ENCODE measurements around the gene PGLYRP1.

The PGLYRP1 gene

DNA sequence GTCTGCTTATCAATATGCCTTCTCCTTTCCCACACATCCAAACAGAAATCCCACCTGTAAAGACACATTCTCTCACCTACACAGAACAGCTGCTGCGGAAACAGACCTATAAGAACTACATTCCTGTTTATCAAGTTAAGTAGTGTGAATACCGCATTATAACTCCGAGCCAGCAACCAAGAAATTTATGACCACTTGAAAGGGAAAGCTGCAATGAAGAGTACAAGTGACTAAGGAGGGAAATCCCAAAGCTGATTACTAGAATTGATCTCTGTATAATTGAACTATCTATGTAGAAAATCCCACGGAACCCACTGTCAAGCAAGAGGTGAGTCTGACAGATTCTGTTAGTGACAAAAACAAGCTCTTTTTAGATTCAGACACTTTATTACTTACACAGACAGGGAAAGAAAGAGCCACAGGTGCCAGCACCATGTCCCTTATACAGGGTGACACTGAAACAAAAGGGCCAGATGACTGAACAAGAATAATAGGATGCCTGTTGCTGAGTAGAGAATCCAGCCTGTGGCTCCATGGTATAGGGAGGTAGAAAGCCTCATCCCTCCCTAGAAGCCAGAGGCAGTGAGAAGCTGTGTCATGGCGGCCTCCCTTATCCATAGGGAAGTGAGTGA lies 19.5 kb upstream of the PGLYRP1 start:
- Histone ChIP-seq H3K4me1 (no peaks in the 10 kb centered on the region), H3K27me3 (ENCODE audit: low read depth) (peaks cover 12% of the 10 kb centered on the region), H3K36me3 (replicated peaks) (no peaks in the 10 kb centered on the region), H3K4me3 (no peak overlapping the region), H3K9me3 (no peaks in the 10 kb centered on the region)
- in situ Hi-C loops (cut with MboI; ENCODE audit: low sequenced_read_pairs) = no loop called here
- DNase-seq (ENCODE audit: low spot score in 2 of 2) = no peak

DNA sequence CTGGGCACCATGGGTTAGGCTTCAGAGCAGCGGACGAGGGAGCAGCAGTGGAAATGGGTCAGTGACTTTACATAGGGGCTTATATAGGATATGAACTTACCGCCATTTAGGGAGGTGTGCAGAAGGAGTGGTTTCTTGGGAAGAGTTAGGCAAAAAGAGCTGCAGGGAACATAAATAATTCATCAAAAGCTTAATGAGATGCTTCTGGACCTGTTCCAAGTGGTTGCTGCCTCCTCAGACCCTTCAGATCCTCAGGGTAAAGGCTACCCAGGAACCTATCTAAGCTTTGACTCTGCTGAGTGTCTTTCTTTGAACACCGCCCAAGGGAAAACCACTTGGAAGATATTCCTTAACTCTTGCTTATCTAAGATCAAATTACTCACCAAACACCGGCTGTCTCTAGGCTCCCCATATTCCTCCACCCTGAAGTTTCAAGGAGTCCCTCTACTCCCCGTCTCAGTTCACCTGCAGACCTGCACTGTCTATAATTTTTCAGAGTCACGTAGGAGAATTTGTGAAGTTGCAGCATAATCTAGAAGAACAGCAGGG lies 18.2 kb upstream of the PGLYRP1 start, which contains the start of gene IGFL4:
Gene IGFL4 (minus strand): TSS at position 51 of the 549 bp plus-strand sequence. CDS start 40 bp downstream, at position 11.
- in situ Hi-C loops (cut with MboI; ENCODE audit: low sequenced_read_pairs) = no loop called here
- Histone ChIP-seq H3K9me3 (no peaks in the 10 kb centered on the region), H3K27me3 (ENCODE audit: low read depth) (peaks cover 5% of the 10 kb centered on the region; the same call in 1 of the 2 replicates), H3K4me1 (no peaks in the 10 kb centered on the region), H3K36me3 (replicated peaks) (no peaks in the 10 kb centered on the region), H3K4me3 (no peak within 1 kb of the TSS)
- DNase-seq (ENCODE audit: low spot score in 2 of 2) = no peak

DNA sequence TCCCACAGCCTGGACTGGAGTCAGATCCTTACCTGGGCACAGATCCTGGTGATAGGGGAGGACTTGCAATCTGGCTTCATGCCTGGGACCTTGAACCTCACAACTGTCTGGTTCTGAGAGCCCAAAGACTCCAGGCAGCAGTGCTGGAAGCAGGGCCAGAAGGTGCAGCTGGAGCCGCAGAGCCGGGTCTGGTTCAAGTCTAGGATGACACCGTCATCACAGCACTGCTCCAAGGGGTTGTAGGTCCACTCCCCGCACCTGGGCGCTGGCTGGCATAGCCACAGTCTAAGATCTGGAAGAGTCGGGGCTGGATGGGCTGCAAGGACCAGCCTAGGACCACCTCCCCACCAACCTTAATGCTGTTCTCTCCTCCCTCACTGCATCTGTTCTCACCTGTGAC lies 17.3 kb upstream of the PGLYRP1 start:
- in situ Hi-C loops (cut with MboI; ENCODE audit: low sequenced_read_pairs) = no loop called here

DNA sequence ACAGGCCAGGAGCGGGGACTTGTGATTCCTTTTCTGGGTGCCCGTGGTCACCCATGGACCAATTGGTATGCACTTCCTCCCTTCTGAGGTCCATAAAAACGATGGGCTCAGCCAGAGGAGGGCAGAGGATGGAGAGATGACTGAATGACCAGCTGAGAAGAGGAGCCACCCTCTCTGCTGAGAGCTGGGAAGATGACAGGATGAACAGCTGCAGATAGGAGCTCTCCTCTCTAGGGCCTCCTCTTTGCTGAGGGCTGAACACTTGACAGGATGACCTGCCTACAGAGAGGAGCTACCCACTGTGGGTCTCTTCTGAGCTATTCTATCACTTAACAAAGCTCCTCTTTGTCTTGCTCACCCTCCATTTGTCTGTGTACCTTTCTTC lies 13.9 kb upstream of the PGLYRP1 start:
- DNase-seq (ENCODE audit: low spot score in 2 of 2) = no peak
- Histone ChIP-seq H3K4me3 (no peak overlapping the region), H3K27me3 (ENCODE audit: low read depth) (0 out of 2 replicates have a peak, but pooled peaks cover 3% of the 10 kb centered on the region), H3K4me1 (no peaks in the 10 kb centered on the region), H3K9me3 (no peaks in the 10 kb centered on the region), H3K36me3 (replicated peaks) (no peaks in the 10 kb centered on the region)
- in situ Hi-C loops (cut with MboI; ENCODE audit: low sequenced_read_pairs) = no loop called here

More for the DNA sequence above, 17.3 kb upstream of the PGLYRP1 start:
- DNase-seq (ENCODE audit: low spot score in 2 of 2) = no peak
- Histone ChIP-seq H3K9me3 (no peaks in the 10 kb centered on the region), H3K4me1 (no peaks in the 10 kb centered on the region), H3K4me3 (no peak overlapping the region), H3K36me3 (replicated peaks) (no peaks in the 10 kb centered on the region), H3K27me3 (ENCODE audit: low read depth) (peaks cover 3% of the 10 kb centered on the region; the same call in 1 of the 2 replicates)

DNA sequence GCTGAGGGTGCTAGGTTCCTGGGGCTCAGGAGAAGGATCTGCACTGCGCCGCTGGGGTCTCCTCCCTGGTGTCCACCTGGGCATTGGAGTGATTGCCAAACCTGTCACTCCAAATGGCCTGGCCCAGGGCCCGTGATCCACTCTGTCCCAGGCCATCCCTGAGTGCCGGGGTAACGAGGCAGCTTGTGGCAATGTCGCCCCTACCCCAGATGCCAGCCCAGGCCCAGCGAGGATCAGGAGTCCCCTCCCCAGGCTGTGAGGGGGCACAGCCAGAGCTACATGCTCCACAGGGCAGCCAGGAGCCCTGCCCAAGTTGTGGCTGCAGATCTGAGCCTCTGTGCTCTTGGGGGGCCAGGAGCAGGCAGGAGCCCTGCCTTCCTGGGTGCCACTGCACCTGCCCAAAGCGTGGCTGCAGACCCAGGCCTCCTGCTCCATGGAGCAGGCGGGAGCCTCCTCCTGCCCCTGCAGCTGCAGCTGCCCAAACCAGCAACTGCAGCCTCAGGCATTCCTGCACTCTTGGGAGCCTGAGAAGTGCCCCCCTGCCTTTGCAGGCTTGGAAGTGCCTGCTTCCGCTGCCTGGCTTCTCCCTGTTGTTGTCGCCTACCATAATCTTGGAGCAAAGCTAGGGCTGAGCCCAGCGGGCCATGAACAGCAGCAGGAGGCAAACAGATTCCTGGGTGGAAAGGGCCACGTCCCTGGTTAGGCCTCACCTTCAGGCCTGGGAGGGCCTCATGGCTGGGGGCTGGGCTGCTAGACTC lies 13.3 kb upstream of the PGLYRP1 start:
- Histone ChIP-seq H3K9me3 (no peaks in the 10 kb centered on the region), H3K4me1 (no peaks in the 10 kb centered on the region), H3K27me3 (ENCODE audit: low read depth) (0 out of 2 replicates have a peak, but pooled peaks cover 3% of the 10 kb centered on the region), H3K36me3 (replicated peaks) (no peaks in the 10 kb centered on the region), H3K4me3 (no peak overlapping the region)
- in situ Hi-C loops (cut with MboI; ENCODE audit: low sequenced_read_pairs) = no loop called here
- no peak for DNase-seq (ENCODE audit: low spot score in 2 of 2)

DNA sequence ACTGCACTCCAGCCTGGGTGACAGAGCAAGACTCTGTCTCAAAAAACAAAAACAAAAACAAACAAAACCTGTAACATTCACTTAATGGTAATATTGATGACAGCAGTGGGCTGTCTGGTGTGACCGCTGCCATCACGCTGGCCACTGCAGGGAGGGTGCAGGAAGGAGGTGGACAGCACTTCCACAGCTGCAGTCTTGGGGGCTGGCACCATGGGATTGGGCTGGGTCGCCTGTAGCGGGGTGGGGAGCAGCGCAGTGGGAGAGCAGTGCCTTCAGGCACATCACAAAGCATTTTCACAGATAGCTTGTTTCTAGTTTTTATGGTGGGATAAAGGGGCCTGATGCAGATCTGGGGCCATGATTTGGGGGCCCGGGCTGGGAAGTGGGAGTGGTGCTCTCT lies 12.7 kb upstream of the PGLYRP1 start:
- Histone ChIP-seq H3K36me3 (replicated peaks) (no peaks in the 10 kb centered on the region), H3K4me1 (no peaks in the 10 kb centered on the region), H3K9me3 (no peaks in the 10 kb centered on the region), H3K27me3 (ENCODE audit: low read depth) (0 out of 2 replicates have a peak, but pooled peaks cover 3% of the 10 kb centered on the region), H3K4me3 (no peak overlapping the region)
- in situ Hi-C loops (cut with MboI; ENCODE audit: low sequenced_read_pairs) = no loop called here
- no peak for DNase-seq (ENCODE audit: low spot score in 2 of 2)

DNA sequence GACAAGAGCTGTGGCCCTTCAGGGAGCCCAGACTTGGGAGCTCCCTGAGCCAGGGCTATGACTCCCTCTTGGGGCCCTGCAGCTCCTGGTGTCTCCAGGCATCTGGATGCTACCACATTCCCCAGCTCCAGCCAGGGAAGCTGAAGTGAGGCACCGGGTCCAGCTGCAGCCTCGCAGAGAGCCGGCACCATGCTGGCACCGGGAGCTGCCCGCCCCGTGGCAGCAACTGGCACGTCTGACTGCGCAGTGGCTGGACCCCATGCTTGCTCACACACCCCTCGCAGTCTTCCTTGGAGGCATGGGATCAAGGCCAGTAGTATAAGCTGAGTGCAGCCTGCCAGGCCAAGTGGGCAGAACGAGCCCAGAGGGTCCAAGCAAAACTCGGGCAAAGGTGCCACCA lies 10.5 kb upstream of the PGLYRP1 start:
- DNase-seq (ENCODE audit: low spot score in 2 of 2) = no peak
- in situ Hi-C loops (cut with MboI; ENCODE audit: low sequenced_read_pairs) = no loop called here
- Histone ChIP-seq H3K36me3 (replicated peaks) (no peaks in the 10 kb centered on the region), H3K9me3 (no peaks in the 10 kb centered on the region), H3K4me1 (no peaks in the 10 kb centered on the region), H3K27me3 (ENCODE audit: low read depth) (no peaks in the 10 kb centered on the region), H3K4me3 (no peak overlapping the region)

DNA sequence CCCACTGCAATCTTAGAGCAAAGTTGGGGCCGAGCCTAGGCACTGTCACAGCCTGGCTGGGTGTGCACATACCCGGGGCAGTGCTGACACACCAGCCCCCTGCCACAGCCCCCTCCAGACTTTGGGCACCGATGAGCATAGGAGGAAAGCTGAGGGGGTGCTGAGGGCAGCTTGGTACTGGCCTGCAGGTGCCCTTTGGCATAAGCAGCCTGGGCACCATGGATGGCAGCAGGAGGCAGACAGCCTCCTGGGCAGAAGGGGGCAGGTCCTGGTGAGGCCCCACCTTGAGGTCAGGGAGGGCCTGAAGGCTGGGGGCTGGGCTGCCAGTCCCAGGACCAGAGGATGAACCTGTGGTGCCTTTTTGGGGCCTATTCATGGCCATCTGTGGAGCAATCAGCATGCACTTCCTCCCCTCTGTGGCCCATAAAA lies 9.8 kb upstream of the PGLYRP1 start:
- in situ Hi-C loops (cut with MboI; ENCODE audit: low sequenced_read_pairs) = no loop called here
- no peak for DNase-seq (ENCODE audit: low spot score in 2 of 2)
- Histone ChIP-seq H3K36me3 (replicated peaks) (no peaks in the 10 kb centered on the region), H3K4me3 (no peak overlapping the region), H3K4me1 (no peaks in the 10 kb centered on the region), H3K27me3 (ENCODE audit: low read depth) (no peaks in the 10 kb centered on the region), H3K9me3 (no peaks in the 10 kb centered on the region)

DNA sequence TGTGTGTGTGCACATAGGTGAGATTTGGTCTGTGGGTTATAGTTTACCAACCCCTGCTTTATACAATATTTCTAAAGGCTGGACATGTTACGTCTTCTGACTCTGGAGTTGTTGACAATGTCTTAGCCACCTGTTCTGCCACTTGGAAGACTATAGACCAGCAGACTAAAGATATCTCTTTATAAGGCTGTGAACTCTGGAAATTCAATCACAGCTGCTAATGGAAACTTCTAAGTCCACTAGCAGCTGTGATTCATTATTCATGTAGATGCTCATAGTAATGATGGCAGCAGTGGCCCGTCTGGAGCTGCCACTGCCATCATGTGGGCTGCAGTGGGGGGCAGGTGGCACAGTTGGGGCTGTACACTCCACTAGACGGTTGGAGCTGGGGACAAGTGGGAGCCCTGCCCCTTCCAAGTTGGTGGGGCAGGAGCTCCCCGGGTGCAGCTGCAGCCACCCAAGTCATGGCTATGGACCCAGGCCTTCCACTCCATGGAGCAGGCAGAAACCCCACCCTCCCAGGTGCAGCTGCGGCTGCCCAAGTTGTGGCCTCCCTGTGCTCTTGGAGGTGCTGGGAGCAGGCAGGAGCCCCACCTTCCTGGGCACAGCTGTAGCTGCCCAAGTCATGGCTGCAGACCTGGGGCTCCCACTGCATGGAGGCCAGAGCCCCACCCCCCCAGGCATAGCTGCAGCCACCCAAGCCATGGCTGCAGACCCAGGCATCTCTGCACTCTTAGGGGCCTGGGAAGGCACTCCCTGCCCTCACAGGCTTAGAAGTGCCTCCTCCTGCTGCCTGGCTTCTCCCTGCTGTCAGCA lies 9.1 kb upstream of the PGLYRP1 start:
- in situ Hi-C loops (cut with MboI; ENCODE audit: low sequenced_read_pairs) = no loop called here
- no peak overlapping the region for H3K4me3 ChIP-seq

DNA sequence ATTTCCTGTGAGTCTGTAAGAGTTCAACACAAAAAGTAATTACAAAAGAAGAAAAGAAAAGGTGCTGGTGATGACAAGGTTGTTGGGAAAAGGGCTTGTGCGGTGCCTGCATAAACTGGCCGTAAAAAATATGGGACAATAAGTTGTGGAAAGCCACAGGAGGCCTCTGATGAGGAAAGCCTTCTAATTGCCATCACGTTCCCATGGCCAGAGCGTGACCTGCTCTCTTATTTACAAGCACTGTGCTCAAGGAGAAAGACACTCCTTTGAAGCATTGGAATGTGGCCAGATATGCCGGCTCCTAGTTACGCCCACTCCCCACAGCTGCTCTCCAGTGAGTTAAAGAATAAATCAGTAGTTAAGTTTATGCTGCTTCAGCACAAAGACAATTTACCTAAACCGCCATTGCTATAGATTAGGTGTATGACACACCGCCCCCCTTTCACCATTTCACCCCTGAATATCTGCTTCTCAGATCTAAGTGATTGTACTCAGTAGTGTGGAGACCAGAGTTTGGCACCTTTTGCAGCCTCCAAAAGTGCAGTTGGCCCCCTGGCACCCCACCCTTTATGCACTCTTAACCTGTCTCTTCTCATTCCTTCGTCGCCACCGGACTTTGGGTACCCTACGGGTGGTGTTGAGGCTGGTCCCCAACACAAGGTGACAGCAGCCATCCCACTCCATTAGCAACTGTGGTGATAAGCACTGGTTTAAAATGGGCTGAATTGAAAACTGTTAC lies 8.1 kb upstream of the PGLYRP1 start:
- no peak overlapping the region for H3K4me3 ChIP-seq
- no peak for DNase-seq (ENCODE audit: low spot score in 2 of 2)
- in situ Hi-C loops (cut with MboI; ENCODE audit: low sequenced_read_pairs) = no loop called here
- H3K36me3 ChIP-seq (replicated peaks) = no peaks in the 10 kb centered on the region
- H3K4me1 ChIP-seq = no peaks in the 10 kb centered on the region
- no peaks in the 10 kb centered on the region for H3K27me3 ChIP-seq (ENCODE audit: low read depth)
- no peaks in the 10 kb centered on the region for H3K9me3 ChIP-seq

More for the DNA sequence above, 9.1 kb upstream of the PGLYRP1 start:
- Histone ChIP-seq H3K4me1 (no peaks in the 10 kb centered on the region), H3K27me3 (ENCODE audit: low read depth) (no peaks in the 10 kb centered on the region), H3K9me3 (no peaks in the 10 kb centered on the region), H3K36me3 (replicated peaks) (no peaks in the 10 kb centered on the region)
- no peak for DNase-seq (ENCODE audit: low spot score in 2 of 2)

DNA sequence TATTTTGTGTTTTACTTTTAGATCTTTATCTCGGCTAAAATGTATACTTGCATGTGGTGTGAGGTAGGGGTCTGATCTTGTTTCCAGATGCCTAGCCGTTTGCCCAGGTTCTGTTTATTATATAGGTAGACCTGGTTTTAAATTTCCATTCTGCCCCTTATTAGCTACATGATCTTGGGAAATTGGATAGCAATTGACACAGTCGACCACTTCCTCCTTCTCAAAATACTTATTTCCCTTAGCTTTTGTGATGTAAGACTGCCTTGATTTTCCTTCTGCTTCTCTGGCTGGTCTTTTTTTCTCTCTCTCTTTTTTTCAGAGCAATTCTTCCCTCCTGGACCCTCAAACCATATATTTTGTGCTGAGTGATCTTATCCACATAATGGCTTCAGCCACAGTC lies 3.0 kb upstream of the PGLYRP1 start:
- H3K9me3 ChIP-seq = no peaks in the 10 kb centered on the region
- in situ Hi-C loops (cut with MboI; ENCODE audit: low sequenced_read_pairs) = loop anchor here (5.0 kb wide), 2 partner anchors 51 to 236 kb away; no protein-coding TSS in a partner anchor
- no peaks in the 10 kb centered on the region for H3K27me3 ChIP-seq (ENCODE audit: low read depth)
- no peak for DNase-seq (ENCODE audit: low spot score in 2 of 2)
- H3K4me1 ChIP-seq = no peaks in the 10 kb centered on the region
- H3K4me3 ChIP-seq = no peak overlapping the region
- no peaks in the 10 kb centered on the region for H3K36me3 ChIP-seq (replicated peaks)

DNA sequence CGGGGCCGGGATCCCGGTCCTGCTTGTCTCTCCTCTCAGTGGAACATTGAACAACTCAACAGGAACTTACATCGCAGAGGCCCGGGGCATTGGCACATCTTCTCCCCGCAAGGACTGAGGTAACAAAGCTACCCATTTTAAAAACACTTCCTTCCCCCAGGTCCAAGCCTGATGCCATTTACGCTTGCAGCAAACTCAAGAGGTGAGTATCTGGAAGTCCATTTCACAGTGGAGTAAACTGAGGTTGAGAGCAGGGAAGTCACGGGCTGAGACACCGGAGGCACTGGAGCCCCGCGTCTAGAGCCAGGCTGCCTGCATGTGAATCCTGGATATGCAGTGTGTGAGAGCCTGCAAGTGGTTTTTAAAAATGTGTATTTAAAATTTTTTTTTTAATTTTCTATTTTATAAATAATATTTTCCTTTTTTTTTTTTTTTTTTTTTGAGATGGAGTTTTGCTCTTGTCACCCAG lies 492 bp upstream of the PGLYRP1 start:
- in situ Hi-C loops (cut with MboI; ENCODE audit: low sequenced_read_pairs) = no loop called here
- H3K36me3 ChIP-seq (replicated peaks) = peaks cover under 1% of the 10 kb centered on the region; the same call in 1 of the 2 replicates
- H3K27me3 ChIP-seq (ENCODE audit: low read depth) = no peaks in the 10 kb centered on the region
- H3K4me3 ChIP-seq = no peak overlapping the region
- no peaks in the 10 kb centered on the region for H3K9me3 ChIP-seq
- H3K4me1 ChIP-seq = no peaks in the 10 kb centered on the region
- DNase-seq (ENCODE audit: low spot score in 2 of 2) = no peak

GRCh38 chr19:46022061-46022430 lies 807 bp downstream of the PGLYRP1 start:
- H3K36me3 ChIP-seq (replicated peaks) = peaks cover 13% of the 10 kb centered on the region
- H3K4me3 ChIP-seq = no peak overlapping the region
- no peaks in the 10 kb centered on the region for H3K9me3 ChIP-seq
- H3K27me3 ChIP-seq (ENCODE audit: low read depth) = no peaks in the 10 kb centered on the region
- H3K4me1 ChIP-seq = no peaks in the 10 kb centered on the region
- in situ Hi-C loops (cut with MboI; ENCODE audit: low sequenced_read_pairs) = no loop called here
- no peak for DNase-seq (ENCODE audit: low spot score in 2 of 2)
